Ecto neural progenitor cell (in vitro differentiated cells): ENCODE data around the gene VSTM4.
A peak's percentile ranks its signal among the peaks of the same experiment; 100 is the strongest.

Experiments
- DNase-seq: peaks from one replicate; pipeline ENCODE4 v3.0.0-alpha.2; 2018; ENCODE audit warnings: low spot score

Gene VSTM4

GRCh38 chr10:49007129-49007528 lies 108.2 kb downstream of the VSTM4 start:
- DNase-seq: no peak

DNA sequence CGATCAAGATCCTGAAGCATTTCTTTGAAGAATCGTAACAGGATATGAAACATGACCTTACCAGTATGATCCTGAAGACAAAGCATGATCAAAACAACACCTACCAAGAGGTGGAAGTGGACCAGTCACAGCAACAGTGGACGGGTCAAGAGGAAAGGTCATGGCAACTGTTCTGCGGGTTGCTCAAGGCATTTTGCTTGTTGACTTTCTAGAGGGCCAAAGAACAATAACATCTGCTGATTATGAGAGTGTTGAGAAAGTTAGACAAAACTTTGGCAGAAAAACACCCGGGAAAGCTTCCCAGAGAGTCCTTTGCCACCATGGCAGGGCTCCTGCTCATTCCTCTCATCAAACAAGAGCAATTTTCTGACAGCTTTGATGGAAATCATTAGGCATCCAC lies 110.1 kb downstream of the VSTM4 start:
- no peak for DNase-seq

DNA sequence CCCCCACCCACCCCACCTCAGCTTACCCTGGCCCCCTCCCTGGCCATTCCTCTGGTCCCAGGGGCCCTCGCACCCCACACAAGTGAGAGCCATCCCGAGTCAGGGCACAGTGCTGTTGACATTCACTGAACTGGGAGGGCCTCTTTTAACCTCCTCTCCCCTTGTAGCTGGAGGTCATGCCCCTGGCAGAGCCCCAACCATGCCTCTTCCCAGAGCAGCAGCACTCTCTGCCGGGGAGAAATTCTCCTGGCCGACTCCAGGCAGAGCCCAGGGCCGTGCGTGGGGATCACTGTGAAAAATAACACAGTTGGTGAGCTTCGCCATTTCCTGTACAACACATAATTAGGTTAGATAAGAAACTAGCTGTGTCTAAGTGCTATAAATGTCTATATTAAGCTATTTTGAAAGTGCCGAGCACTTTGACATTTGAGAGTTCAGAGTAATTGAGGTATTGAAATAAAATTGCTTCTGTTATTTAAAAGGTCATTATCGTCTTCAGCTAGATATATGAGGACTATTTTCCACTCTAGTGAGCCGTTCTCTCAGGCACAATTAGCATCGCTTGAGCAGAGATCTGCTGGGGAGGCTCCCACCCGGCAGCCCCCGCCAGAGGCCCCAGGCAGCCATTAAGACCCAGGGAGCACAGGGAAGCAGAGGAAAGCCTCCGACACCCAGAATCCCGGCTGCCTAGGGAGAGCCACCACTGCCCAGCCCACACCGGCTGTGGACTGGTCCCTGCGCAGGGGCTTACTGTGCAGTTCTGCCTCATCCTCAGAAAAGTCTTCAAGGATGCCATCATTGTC lies 113.3 kb downstream of the VSTM4 start:
- DNase-seq: no peak

GRCh38 chr10:49001402-49001801 lies 113.9 kb downstream of the VSTM4 start:
- no peak for DNase-seq

DNA sequence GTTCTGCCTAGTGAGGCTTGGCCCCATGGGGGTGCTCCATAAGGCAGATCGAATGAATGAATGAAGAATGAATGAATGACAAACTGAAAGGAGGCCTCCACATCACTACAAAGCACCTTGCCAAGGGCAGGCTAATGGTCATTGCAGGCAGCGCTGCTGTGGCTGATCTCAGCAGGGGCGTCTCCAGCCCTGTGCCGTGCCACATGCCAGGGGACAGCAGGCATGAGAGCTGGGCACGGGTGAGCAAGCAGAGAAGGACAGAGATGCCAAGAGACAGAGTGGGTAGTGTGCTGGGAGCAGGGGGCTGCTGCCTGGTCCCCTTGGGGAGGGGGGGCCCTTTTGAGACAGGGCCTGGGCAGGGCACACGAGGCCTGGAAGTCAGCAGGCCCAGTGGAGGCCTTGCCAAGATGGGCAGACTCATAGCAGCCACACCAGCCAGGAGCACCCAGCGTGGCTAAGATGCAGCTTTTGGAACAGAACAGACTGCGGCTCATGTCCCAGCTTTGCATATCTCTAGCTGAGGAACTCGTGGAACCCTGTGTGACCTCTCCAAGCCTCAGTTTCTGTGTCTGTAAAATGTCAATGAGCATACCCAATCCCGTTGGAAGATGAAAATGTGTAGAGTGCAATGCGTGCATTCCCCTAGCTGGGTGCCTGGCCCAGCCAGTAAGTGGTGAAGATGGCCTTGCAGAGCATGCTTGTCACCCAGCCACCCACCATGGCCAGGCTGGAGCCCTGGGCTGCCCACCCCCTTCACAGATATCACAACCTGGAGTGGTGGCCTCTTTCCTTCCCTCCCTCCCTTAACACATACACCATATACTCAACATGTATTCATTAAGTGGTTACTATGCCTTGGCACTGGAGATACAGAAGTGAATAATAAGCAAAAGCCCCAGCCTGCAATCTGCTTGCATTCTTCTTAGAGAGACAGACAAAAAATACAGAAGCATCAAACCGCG lies 114.6 kb downstream of the VSTM4 start:
- no peak for DNase-seq

GRCh38 chr10:48999346-48999745 lies 116.0 kb downstream of the VSTM4 start:
- no peak for DNase-seq

GRCh38 chr10:48996329-48996728 lies 119.0 kb downstream of the VSTM4 start:
- no peak for DNase-seq

- no peak for DNase-seq
Measured at GRCh38 chr10:48993627-48994026, 121.7 kb downstream of the VSTM4 start.

GRCh38 chr10:48990226-48990625 lies 125.1 kb downstream of the VSTM4 start:
- no peak for DNase-seq

DNA sequence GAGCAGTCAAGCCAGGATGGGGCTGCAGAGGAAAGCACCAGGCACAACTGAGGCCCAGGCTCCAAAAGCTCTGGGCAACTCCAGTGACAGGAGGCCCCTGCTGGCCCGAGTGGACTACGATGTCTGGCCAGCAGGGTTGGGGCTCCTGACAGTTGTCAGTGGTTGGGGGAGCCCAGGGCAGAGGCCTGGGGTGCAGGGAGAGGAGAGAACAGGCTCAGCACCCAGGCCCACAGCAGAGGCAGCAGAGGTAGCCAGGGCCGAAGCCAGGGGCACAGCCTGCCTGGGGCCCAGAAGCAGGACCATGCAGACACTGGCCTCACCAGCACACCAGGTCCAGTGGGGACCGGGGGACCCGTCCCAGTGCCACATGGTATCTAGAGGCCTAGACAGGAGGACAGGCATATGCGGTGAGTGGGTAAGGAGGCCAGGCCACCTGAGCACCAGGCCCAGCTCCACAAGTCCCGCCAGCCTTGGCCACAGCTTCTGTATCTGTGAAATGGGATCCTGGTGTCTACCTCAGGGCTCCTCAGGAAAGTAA lies 129.6 kb downstream of the VSTM4 start:
- DNase-seq: no peak

DNA sequence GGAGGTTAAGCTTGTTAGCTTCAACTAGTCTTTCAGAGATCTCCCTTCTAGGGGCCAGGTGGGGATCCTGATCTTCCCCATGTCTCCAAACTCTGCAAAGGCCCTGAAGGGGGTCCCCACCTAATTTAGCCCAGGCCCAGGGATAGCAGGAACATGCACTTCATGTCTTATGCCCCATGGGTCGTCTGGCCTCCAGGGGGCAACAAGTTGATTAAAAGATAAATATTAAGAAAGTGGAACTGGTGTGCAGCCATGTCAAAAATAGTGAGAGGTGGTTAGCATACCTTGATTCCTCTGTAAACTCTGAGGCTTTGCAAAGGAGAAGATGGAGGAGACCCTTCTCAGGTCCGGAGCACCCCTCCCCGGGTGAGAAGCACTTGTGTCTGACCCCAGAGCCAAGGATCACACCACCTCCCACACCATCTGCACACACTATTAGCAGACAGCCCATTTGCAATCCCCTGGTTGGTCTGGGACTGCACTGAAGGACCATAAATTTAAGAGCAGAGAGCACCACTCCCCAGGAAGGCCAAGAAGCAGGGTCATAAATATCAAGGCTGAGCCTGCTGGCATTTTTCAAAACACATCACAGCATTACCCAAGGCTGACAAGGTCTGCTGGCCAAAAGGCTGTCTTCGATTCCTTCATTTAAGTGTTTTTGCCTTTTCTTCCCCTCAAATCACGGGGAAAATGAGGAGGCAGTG lies 131.5 kb downstream of the VSTM4 start:
- DNase-seq: no peak

- no peak for DNase-seq
Measured at GRCh38 chr10:48982584-48982983, 132.7 kb downstream of the VSTM4 start.

DNA sequence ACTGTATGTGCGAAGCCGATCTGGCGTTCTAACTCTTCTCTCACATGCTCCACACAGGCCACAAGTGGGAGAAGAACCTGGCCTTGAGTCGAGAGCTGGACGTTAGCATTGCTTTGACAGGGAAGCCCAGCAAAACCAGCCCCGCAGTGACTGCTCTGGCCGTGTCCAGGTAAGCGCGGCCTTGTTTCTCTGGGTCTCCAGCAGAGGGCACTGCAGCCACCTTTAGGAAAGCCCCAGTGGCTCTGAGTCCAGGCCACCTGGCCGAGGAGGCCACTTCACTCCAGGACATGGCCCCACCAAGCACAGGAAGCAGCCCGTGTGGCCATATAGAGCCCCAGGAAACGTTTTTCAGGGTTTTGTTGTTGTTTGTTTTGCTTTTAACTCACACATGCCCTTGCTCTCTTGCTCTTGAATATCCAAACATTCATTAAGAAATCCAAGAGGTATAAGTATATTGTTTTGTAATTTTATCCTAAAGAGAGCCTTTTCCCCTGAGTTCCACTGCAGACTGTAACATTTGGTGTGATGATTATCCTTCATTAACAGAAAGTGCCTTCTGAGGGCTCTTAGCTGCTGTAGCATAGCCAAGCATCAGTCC lies 133.9 kb downstream of the VSTM4 start:
- peak; percentile 81 for DNase-seq

DNA sequence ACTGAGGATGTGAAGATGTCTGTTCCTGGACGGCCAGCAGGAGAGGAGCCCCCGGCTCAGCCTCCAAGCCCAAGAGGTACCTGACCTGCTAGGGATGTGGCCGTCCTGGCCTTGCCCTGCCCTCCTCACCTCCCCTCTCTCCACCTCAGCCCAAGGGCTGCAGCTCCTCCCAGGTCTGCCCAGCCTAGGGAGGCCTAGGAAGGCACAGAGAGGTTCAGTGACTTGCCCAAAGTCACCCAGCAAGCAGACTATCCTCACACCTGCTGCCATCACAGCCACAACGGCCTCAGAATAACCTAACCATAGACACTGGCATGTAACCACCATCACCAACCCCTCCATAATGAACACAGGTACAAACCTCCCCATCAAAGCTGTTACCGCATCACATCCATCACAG lies 137.0 kb downstream of the VSTM4 start:
- no peak for DNase-seq

DNA sequence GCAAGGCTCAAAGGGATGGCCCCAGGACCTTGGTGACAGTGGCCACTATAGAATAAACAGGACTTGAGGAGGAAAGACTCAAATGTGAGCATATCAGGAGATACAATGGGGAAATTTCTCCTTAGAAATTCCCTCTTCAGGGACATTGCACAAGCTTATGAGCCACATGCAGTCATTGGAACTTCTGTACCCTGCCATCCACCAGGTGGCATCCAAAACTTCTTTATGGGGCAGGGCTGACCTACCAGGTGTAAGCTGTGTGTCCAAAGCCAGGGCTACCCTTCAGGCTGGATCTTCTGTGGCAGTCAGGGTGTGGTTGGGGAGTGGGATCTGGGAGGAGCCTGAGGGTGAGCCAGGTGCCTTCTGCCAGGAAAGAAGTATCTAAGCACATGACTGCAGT lies 139.1 kb downstream of the VSTM4 start:
- DNase-seq: no peak

- no peak for DNase-seq
Measured at GRCh38 chr10:48974510-48975156, 140.7 kb downstream of the VSTM4 start.

DNA sequence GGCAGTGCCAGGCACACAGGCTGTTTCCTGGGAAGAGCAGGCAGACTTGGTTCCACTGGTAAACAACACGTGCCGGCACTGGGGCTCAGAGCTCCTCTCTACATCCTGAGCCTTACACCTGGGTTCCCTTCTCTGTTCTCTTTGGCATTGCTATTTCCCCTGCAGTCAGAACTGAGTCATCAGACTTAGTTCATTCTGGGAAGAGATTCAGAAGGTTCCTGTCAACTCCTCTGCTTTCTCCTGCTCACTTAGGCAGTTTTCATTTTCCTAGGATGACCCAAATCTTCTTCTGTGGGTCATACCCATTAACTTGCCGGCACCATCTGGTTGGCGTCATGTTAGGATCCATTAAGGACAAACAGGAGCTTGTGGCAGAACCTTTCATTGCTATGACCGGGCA lies 142.3 kb downstream of the VSTM4 start:
- DNase-seq: no peak

GRCh38 chr10:48970654-48971053 lies 144.7 kb downstream of the VSTM4 start:
- DNase-seq: no peak

DNA sequence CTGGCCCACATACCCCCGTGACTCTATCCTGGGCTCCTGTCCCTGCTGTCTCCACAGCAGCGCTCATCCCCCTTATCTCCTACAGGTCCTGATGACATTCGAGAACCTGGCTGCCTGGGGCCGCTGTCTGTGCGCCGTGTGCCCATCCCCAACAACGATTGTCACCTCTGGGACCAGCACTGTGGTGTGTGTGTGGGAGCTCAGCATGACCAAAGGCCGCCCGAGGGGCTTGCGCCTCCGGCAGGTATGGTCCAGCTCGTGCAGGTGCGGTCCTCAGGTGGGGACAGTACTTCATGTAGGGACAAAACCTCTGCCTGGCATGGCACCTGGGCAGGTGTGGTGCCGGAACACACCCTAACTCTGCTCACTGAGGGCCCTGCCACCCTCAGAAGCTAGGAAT lies 145.3 kb downstream of the VSTM4 start:
- DNase-seq: no peak

GRCh38 chr10:48968036-48968435 lies 147.3 kb downstream of the VSTM4 start:
- DNase-seq: no peak

GRCh38 chr10:48965460-48965859 lies 149.9 kb downstream of the VSTM4 start:
- DNase-seq: no peak
